Sigmoid colon (tissue), 7 donors: Measurements from ENCODE around the gene YPEL2. TPM values are rescaled to one million over a fixed set of nuclear protein-coding genes. Genes with fewer than 3 reads are reported as not detected.

Source experiments
- DNase-seq: peaks from one replicate; pipeline ENCODE4 v3.0.0-alpha.2; 2019
- H3K27ac ChIP-seq, 4 donors: fragments of 200-600 bp; sonication (generic); one replicate each; pipeline ENCODE4 v1.5.1; 2016 to 2019; ENCODE audit warnings: mild to moderate bottlenecking in 1 of 4
- H3K27me3 ChIP-seq, 3 donors: fragments of 200-600 bp; sonication (generic); one replicate each; pipeline ENCODE4 v1.5.1; 2019; ENCODE audit warnings: mild to moderate bottlenecking in 1 of 3
- H3K36me3 ChIP-seq, 4 donors: fragments of 200-600 bp; sonication (generic); one replicate each; pipeline ENCODE4 v1.5.1; 2016 to 2019
- H3K4me1 ChIP-seq, 4 donors: fragments of 200-600 bp; sonication (generic); one replicate each; pipeline ENCODE4 v1.5.1; 2017 to 2019
- H3K4me3 ChIP-seq, 4 donors: fragments of 200-600 bp; sonication (generic); one replicate each; pipeline ENCODE4 v1.5.1; 2017 to 2019; ENCODE audit warnings: mild to moderate bottlenecking in 2 of 4, moderate library complexity in 1 of 4
- H3K9me3 ChIP-seq, 4 donors: fragments of 200-600 bp in 3 of 4; sonication (generic) in 3 of 4; one replicate each; pipeline versions ENCODE4 v1.5.1 to v1.6.1; 2013 to 2019
- EP300 ChIP-seq, 4 donors: sonication (generic); formaldehyde crosslinking; IDR thresholded peaks; one replicate each; pipeline ENCODE4 v1.6.1; 2017; ENCODE audit warnings: antibody characterized with exemption in 4 of 4
- POLR2A ChIP-seq, 2 donors: fragments of 450-650 bp; IDR thresholded peaks; one replicate each; pipeline ENCODE4 v1.6.1; 2016; ENCODE audit warnings: antibody characterized with exemption in 2 of 2, mild to moderate bottlenecking in 2 of 2, moderate library complexity in 2 of 2
- POLR2AphosphoS5 ChIP-seq, 4 donors: sonication (generic); formaldehyde crosslinking; IDR thresholded peaks; one replicate each; pipeline ENCODE4 v1.6.1; 2017; ENCODE audit warnings: antibody characterized with exemption in 4 of 4
- WGBS, 2 donors: extraction: QIAGEN DNeasy Blood & Tissue Kit; methylation state at CpG; one replicate each; pipeline ENCODE4 v1.1.7; 2013; 5-methylcytosine and 5-hydroxymethylcytosine counted together
- intact Hi-C: fragments of 100-400 bp; cut with DNase I; formaldehyde crosslinking; loops from one replicate; pipeline ENCODE4 v1.15.1; 2023
- polyA plus RNA-seq, 3 donors: library from polyadenylated mRNA; stranded (reverse); fragments of 200-250 nt; gene quantifications; one replicate each; pipeline ENCODE4 v1.2.3, GENCODE V29; 2013
- total RNA-seq, 4 donors: library from RNA; depleted of rRNA; stranded (reverse); fragments of >200 nt; gene quantifications; one replicate each; pipeline ENCODE4 v1.1.0, GENCODE V29; 2016
- TF ChIP-seq, protein P1 (sequence below), 4 experiments: fragments of 450-650 bp in 3 of 4; fragments of 200-600 bp in 1 of 4; IDR thresholded peaks; one replicate each; pipeline ENCODE4 v1.5.1; 2016 to 2019; ENCODE audit warnings: antibody characterized with exemption in 4 of 4, mild to moderate bottlenecking in 3 of 4, moderate library complexity in 2 of 4
- donor health status: healthy with polysubstance abuse.
- donor health status: Bipolar disorder and iron deficiency.
- donor health status: healthy.

YPEL2 gene
- total and polyA plus RNA-seq, 7 donors, result 10.2 to 35.7 (median 25.8) TPM

DNA sequence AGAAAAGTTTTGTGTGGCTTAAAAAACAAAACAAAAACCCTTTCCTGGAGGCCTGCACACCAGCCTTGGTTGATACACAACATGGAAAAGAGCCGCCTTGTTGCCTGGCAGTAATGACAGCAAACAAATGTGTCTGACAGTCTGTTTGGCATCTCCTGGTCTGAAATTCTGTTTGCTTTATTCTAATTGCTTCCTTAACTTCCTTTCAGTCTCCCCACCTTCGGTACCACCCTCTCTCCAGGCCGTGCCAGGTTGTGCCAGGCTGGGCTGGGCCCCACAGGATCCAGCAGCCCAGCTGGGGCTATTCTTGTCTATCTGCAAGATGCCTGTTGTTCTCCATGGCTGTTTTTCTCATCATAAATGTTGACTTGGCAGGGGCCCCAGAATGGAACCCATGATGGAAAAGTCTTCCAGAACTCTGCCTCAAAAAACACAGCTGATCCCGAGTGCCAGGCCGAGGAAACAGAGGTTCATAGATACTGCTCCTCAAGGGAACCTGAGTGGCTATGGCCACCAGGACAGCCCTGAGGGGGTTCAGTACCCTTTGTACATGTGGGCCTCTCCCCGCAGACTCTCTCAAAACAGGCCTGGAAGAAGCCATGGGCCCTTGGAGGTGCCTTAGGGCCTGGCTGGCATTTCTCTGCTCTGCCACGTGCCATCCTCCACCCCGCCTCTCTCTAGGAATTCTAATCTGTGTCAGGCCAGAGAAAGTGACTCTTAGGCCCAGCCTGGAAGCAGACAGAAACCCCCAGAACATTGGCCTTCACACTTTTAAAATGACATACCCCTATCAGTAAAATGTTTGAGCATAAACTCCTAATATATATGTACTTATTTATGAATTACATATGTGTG lies 50.5 kb downstream of the YPEL2 start:
- Histone ChIP-seq H3K36me3 (no peaks in the 10 kb centered on the region), H3K9me3 (no peaks in the 10 kb centered on the region), H3K27me3 (no peaks in the 10 kb centered on the region), H3K4me3 (no peak overlapping the region), H3K4me1 (peaks cover 0 to 64% (median 60%) of the 10 kb centered on the region in 4 donors), H3K27ac (peak overlapping the region; percentile 70 to 95 (median 92))
- no peak for TF ChIP-seq POLR2AphosphoS5 (IDR thresholded peaks at IDR 0.05)
- no peak for TF ChIP-seq POLR2A (IDR thresholded peaks at IDR 0.05)
- 34 to 59% methylated on average over 8 of the region's 8 CpGs for WGBS, 2 donors
- intact Hi-C loops, result no loop called here
- peak; percentile 80 for DNase-seq

GRCh38 chr17:59383893-59384292 lies 52.4 kb downstream of the YPEL2 start:
- TF ChIP-seq POLR2A (IDR thresholded peaks at IDR 0.05), result no peak
- TF ChIP-seq EP300 (IDR thresholded peaks at IDR 0.05), result no peak
- TF ChIP-seq POLR2AphosphoS5 (IDR thresholded peaks at IDR 0.05), result no peak
- TF ChIP-seq, protein P1, sequence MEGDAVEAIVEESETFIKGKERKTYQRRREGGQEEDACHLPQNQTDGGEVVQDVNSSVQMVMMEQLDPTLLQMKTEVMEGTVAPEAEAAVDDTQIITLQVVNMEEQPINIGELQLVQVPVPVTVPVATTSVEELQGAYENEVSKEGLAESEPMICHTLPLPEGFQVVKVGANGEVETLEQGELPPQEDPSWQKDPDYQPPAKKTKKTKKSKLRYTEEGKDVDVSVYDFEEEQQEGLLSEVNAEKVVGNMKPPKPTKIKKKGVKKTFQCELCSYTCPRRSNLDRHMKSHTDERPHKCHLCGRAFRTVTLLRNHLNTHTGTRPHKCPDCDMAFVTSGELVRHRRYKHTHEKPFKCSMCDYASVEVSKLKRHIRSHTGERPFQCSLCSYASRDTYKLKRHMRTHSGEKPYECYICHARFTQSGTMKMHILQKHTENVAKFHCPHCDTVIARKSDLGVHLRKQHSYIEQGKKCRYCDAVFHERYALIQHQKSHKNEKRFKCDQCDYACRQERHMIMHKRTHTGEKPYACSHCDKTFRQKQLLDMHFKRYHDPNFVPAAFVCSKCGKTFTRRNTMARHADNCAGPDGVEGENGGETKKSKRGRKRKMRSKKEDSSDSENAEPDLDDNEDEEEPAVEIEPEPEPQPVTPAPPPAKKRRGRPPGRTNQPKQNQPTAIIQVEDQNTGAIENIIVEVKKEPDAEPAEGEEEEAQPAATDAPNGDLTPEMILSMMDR (IDR thresholded peaks at IDR 0.05), result no peak
- intact Hi-C loops, result no loop called here
- no peak for DNase-seq
- peaks cover 0 to 64% (median 60%) of the 10 kb centered on the region in 4 donors for H3K4me1 ChIP-seq
- H3K27me3 ChIP-seq, result no peaks in the 10 kb centered on the region
- H3K4me3 ChIP-seq, result no peak overlapping the region
- peak overlapping the region in 3 of 4 donors; percentile 7 to 53 (median 32) for H3K27ac ChIP-seq
- peaks cover 0 to 4% (median 2%) of the 10 kb centered on the region in 4 donors for H3K36me3 ChIP-seq
- WGBS, 2 donors, result 96 to 99% methylated on average over 4 of the region's 4 CpGs
- no peaks in the 10 kb centered on the region for H3K9me3 ChIP-seq

DNA sequence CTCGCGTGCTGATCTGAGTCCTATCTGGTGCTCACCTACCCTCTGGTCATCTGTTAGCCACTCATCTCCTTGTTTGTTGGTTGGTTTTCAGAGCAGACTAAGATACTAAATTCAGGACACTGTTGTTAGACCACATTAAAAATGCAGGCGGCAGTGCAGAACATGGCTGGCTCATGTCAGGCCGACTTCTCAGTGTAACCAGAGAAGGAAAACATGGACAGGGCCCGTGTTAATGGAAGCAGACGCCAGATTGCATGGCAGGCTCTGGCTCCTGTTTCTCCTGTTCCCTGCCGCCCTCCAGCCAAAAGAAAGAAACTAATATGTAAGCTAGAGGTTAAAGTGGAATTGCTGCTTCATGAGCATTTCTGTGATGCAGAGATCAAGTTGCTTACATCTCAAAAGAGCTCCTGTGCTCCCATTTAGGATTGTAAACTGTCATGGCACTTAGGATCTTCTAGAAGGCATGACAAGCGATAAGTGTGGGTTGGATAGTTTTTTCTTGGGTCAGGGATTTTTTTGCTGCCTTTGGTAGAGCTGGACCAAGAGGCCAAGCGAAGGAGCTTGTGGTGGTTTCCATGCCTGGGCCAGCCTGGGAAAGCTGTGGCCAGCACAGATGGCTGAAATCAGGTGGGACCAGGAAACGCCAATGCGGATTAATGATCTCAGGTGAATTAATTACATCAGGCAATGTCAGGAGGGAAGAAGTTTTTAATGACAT lies 56.1 kb downstream of the YPEL2 start:
- H3K4me1 ChIP-seq, result peaks cover 0 to 34% (median 32%) of the 10 kb centered on the region in 4 donors
- H3K9me3 ChIP-seq, result no peaks in the 10 kb centered on the region
- peak overlapping the region; percentile 47 to 78 (median 73) for H3K27ac ChIP-seq
- intact Hi-C loops, result no loop called here
- TF ChIP-seq POLR2A (IDR thresholded peaks at IDR 0.05) (no peak), POLR2AphosphoS5 (IDR thresholded peaks at IDR 0.05) (peak in 2 of 4 donors; percentile 47 to 54)
- H3K36me3 ChIP-seq, result peaks cover 0 to 34% (median 21%) of the 10 kb centered on the region in 4 donors
- DNase-seq, result no peak
- no peak overlapping the region for H3K4me3 ChIP-seq
- 92 to 94% methylated on average over 11 of the region's 11 CpGs for WGBS, 2 donors
- H3K27me3 ChIP-seq, result no peaks in the 10 kb centered on the region

DNA sequence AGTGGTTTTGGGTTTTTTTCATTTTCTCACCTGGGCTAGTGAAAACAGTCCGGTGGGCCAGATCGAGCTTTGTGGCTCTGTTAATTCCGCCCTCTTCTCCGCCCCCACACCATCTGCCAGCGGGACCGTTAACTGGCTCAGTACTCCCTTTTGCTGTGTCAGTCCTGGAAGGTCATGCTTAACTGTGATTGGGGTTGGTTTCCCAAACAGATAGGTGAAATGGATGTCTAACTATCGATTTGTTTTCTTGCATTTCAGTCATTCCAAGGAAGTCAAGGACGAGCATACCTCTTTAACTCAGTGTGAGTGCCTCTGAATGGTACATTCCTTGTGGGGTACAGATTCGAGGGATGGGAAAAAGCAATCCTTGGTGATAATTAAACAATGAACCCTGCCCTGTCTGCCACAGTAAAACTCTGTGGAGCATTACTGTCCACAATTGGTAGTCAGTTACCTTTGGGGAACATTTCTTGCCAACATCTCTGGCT lies 56.7 kb downstream of the YPEL2 start:
- 85 to 88% methylated on average over 9 of the region's 9 CpGs for WGBS, 2 donors
- Histone ChIP-seq H3K4me3 (no peak overlapping the region), H3K27ac (peak overlapping the region; percentile 3 to 78 (median 73)), H3K27me3 (no peaks in the 10 kb centered on the region), H3K9me3 (no peaks in the 10 kb centered on the region), H3K36me3 (peaks cover 0 to 34% (median 21%) of the 10 kb centered on the region in 4 donors), H3K4me1 (peaks cover 0 to 38% (median 34%) of the 10 kb centered on the region in 4 donors)
- intact Hi-C loops, result no loop called here
- DNase-seq, result no peak
- TF ChIP-seq POLR2A (IDR thresholded peaks at IDR 0.05), result no peak
- TF ChIP-seq EP300 (IDR thresholded peaks at IDR 0.05), result no peak
- TF ChIP-seq POLR2AphosphoS5 (IDR thresholded peaks at IDR 0.05), result no peak

DNA sequence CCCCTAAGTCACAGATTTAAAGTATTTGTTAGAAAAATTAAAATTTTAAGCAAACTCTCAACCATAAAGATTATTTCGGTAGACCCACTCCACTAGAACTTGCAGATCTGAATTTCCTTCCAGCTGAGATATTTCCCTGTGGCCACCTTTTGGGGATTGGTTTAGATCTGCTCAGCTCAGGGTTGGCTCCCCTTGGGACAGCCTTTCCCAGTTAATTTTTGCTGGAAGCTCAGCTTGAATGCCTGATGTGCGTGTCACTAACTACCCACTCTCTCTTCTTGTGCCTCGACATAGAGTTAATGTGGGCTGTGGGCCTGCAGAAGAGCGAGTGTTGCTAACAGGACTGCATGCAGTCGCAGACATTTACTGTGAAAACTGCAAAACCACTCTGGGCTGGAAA lies 57.6 kb downstream of the YPEL2 start:
- Histone ChIP-seq H3K27ac (peak overlapping the region in 3 of 4 donors; percentile 17 to 78 (median 77)), H3K9me3 (no peaks in the 10 kb centered on the region), H3K4me3 (no peak overlapping the region), H3K4me1 (peaks cover 0 to 39% (median 34%) of the 10 kb centered on the region in 4 donors), H3K36me3 (peaks cover 0 to 34% (median 21%) of the 10 kb centered on the region in 4 donors), H3K27me3 (no peaks in the 10 kb centered on the region)
- TF ChIP-seq, protein P1 (IDR thresholded peaks at IDR 0.05), result no peak
- TF ChIP-seq POLR2AphosphoS5 (IDR thresholded peaks at IDR 0.05) (no peak), POLR2A (IDR thresholded peaks at IDR 0.05) (no peak), EP300 (IDR thresholded peaks at IDR 0.05) (no peak)
- intact Hi-C loops, result no loop called here
- DNase-seq, result no peak
- WGBS, 2 donors, result 87 to 89% methylated on average over 5 of the region's 5 CpGs
